Parathyroid adenoma (tissue), 2 donors: Measurements from ENCODE around the gene ANGPTL8.

Experiments
- H2AFZ ChIP-seq: fragments of 300-600 bp; sonication (generic); one replicate; pipeline ENCODE4 v1.7.0; 2017; ENCODE audit warnings: antibody characterized with exemption, mild to moderate bottlenecking
- H3K27ac ChIP-seq: fragments of 300-600 bp; sonication (generic); one replicate; pipeline ENCODE4 v1.7.0; 2017
- H3K27me3 ChIP-seq: fragments of 300-600 bp; sonication (generic); one replicate; pipeline ENCODE4 v1.7.0; 2017; ENCODE audit warnings: low read length; ENCODE audit not compliant: control insufficient read depth, insufficient read depth
- H3K36me3 ChIP-seq: fragments of 300-600 bp; sonication (generic); one replicate; pipeline ENCODE4 v1.7.0; 2017; ENCODE audit warnings: low read length; ENCODE audit not compliant: control insufficient read depth, insufficient read depth
- H3K4me1 ChIP-seq: fragments of 300-600 bp; sonication (generic); one replicate; pipeline ENCODE4 v1.7.0; 2017; ENCODE audit warnings: control low read depth
- H3K4me2 ChIP-seq: fragments of 300-600 bp; sonication (generic); one replicate; pipeline ENCODE4 v1.7.0; 2017; ENCODE audit warnings: low read length
- H3K4me3 ChIP-seq: fragments of 300-600 bp; sonication (generic); one replicate; pipeline ENCODE4 v1.7.0; 2017; ENCODE audit warnings: low read depth, low read length
- H3K79me2 ChIP-seq: fragments of 300-600 bp; sonication (generic); one replicate; pipeline ENCODE4 v1.7.0; 2017; ENCODE audit warnings: control low read depth
- H3K9ac ChIP-seq: fragments of 300-600 bp; sonication (generic); one replicate; pipeline ENCODE4 v1.7.0; 2017; ENCODE audit warnings: mild to moderate bottlenecking
- H3K9me3 ChIP-seq: fragments of 300-600 bp; sonication (generic); one replicate; pipeline ENCODE4 v1.7.0; 2017; ENCODE audit warnings: low read length; ENCODE audit not compliant: control insufficient read depth
- TF ChIP-seq, protein P1 (sequence below): fragments of 300-600 bp; sonication (generic); IDR thresholded peaks from one replicate; pipeline ENCODE4 v1.7.0; 2017; ENCODE audit warnings: antibody characterized with exemption, mild to moderate bottlenecking
- donor health status: primary hyperparathyroidism.

ANGPTL8 gene

DNA sequence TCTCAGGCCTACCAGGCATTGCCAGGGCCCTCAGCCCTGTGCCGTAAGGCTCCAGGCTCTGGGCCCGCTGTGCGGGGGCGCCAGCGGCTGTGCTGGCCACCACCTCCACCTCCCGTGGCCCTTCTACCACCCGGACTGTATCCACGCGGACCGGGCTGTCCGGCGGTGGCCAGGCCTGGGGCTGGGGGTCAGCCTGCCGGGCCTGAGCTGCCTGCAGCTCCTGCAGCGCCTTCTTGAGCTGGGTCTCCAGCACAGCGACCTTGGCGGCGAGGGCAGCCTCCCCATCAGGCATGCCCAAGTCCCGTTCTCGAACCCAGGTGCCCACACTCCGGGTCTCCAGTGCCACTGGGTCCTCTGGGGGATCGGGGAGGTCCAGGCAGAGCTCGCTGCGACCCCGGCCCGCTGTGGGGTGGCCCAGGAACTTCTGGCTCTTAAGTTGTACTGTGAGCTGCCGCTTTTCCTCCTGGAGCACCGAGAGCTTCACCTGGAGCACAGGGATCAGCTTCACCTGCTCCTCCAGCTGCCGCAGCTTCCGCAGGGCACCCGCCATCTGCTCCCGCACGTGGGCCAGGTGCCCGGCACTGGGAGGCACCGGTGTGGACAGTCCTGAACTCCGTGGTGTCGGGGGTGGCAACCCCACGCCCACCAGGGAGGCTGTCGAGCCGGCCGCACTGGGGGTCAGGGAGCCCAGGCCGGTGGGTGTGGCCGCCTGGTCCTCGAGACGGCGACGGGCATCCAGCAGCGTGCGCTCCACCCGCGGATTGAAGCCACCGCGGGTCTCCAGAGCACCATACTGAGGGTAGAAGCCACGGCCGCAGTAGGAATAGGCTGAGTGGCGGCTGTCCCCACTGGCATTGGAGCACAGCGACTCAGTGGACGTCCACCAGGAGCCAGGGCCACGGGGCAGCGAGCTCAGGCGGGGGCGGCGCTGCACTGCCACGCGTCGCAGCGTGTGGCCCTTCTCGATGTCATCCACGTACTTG is 46.2 kb upstream of the ANGPTL8 start:
- Histone ChIP-seq H3K27me3 (no peaks in the 10 kb centered on the region), H2AFZ (no peak overlapping the region), H3K4me2 (no peak overlapping the region), H3K36me3 (no peaks in the 10 kb centered on the region), H3K27ac (no peak overlapping the region), H3K4me3 (no peak overlapping the region), H3K79me2 (no peaks in the 10 kb centered on the region), H3K4me1 (peaks cover 3% of the 10 kb centered on the region), H3K9me3 (no peaks in the 10 kb centered on the region), H3K9ac (no peak overlapping the region)
- TF ChIP-seq, protein P1, sequence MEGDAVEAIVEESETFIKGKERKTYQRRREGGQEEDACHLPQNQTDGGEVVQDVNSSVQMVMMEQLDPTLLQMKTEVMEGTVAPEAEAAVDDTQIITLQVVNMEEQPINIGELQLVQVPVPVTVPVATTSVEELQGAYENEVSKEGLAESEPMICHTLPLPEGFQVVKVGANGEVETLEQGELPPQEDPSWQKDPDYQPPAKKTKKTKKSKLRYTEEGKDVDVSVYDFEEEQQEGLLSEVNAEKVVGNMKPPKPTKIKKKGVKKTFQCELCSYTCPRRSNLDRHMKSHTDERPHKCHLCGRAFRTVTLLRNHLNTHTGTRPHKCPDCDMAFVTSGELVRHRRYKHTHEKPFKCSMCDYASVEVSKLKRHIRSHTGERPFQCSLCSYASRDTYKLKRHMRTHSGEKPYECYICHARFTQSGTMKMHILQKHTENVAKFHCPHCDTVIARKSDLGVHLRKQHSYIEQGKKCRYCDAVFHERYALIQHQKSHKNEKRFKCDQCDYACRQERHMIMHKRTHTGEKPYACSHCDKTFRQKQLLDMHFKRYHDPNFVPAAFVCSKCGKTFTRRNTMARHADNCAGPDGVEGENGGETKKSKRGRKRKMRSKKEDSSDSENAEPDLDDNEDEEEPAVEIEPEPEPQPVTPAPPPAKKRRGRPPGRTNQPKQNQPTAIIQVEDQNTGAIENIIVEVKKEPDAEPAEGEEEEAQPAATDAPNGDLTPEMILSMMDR, result no peak

GRCh38 chr19:11194173-11194572 is 45.2 kb upstream of the ANGPTL8 start:
- no peak overlapping the region for H3K4me3 ChIP-seq
- H3K4me1 ChIP-seq, result peaks cover 3% of the 10 kb centered on the region

DNA sequence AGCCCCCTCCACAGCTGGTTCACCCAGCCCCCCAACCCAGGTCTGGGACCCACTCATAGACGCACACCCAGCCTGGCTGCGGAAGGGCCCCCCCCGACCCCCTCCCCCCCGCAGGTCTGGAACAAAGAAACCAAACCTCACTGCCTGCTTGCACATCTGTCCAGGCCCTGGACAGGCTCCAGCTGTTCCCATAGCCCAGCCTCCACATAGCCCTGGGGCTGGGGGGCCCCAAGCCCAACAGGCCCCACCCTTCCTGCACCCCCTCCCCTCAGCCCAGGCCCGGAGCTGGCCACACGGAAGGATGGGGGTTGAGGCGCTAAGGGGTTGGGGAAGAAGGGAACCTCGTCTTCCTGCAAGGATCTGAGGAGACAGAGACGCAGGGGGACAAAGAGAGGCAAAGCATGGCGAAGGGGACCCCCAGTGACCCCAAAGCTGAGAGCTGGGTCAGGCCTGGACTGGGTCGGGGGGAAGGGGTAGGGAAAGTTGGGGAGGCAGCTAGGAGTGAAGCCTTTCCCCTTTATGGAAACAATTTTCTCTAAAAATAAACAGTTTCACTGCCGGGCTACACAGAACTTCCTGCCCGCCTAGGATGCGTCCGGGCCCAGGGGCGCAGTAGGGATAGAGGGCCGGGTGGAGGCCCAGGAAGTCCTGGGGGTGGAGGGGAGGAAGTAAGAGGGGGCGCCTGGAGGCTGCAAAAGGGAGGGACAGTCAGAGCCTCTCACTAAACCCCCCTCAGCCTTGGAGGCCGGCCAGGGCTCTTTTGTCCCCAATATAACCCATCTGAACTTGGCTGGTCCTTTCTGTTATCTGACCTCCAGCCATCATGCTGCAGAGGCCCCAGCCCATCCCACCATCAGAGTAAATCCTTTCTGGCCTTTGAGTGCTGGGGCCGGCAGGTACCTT is 44.5 kb upstream of the ANGPTL8 start:
- no peak overlapping the region for H3K9ac ChIP-seq
- no peak overlapping the region for H3K27ac ChIP-seq
- H3K4me3 ChIP-seq, result no peak overlapping the region
- H3K36me3 ChIP-seq, result no peaks in the 10 kb centered on the region
- H3K9me3 ChIP-seq, result no peaks in the 10 kb centered on the region
- H3K79me2 ChIP-seq, result no peaks in the 10 kb centered on the region
- no peak overlapping the region for H2AFZ ChIP-seq
- TF ChIP-seq, protein P1, result no peak
- no peak overlapping the region for H3K4me2 ChIP-seq
- no peaks in the 10 kb centered on the region for H3K27me3 ChIP-seq
- peaks cover 3% of the 10 kb centered on the region for H3K4me1 ChIP-seq

More at GRCh38 chr19:11194173-11194572, 45.2 kb upstream of the ANGPTL8 start:
- H3K9me3 ChIP-seq, result no peaks in the 10 kb centered on the region
- no peaks in the 10 kb centered on the region for H3K36me3 ChIP-seq
- H3K27me3 ChIP-seq, result no peaks in the 10 kb centered on the region
- no peak overlapping the region for H3K9ac ChIP-seq
- no peak overlapping the region for H2AFZ ChIP-seq
- H3K4me2 ChIP-seq, result no peak overlapping the region
- TF ChIP-seq, protein P1, result no peak
- H3K79me2 ChIP-seq, result no peaks in the 10 kb centered on the region
- no peak overlapping the region for H3K27ac ChIP-seq

GRCh38 chr19:11195681-11196080 is 43.7 kb upstream of the ANGPTL8 start:
- Histone ChIP-seq H3K4me3 (no peak overlapping the region), H3K9me3 (no peaks in the 10 kb centered on the region), H3K36me3 (no peaks in the 10 kb centered on the region), H3K27ac (no peak overlapping the region), H2AFZ (no peak overlapping the region), H3K4me1 (peaks cover 3% of the 10 kb centered on the region), H3K9ac (no peak overlapping the region), H3K4me2 (no peak overlapping the region), H3K79me2 (no peaks in the 10 kb centered on the region), H3K27me3 (no peaks in the 10 kb centered on the region)
- TF ChIP-seq, protein P1, result no peak
